ENCODE data around the gene VIT.

The VIT gene

GRCh38 chr2:36858551-36859365 lies 162.3 kb downstream of the VIT start:
- Histone ChIP-seq H3K36me3 (ENCODE audit: control insufficient read depth in 2 of 2, insufficient read depth in 2 of 2, low read length in 2 of 2) (peaks cover 3 to 21% of the 10 kb centered on the region in 2 donors), H3K9ac (ENCODE audit: low read length in 2 of 2) (no peak overlapping the region), H3K27ac (ENCODE audit: low read length) (no peak overlapping the region), H3K27me3 (ENCODE audit: control insufficient read depth in 1 of 2, insufficient read depth in 2 of 2, low read length in 2 of 2) (no peaks in the 10 kb centered on the region), H3K4me3 (ENCODE audit: low read length in 2 of 2) (no peak overlapping the region), H3K9me3 (ENCODE audit: control insufficient read depth in 2 of 2, low read length in 2 of 2) (no peaks in the 10 kb centered on the region), H3K4me1 (ENCODE audit: control insufficient read depth, insufficient read depth, low read length) (no peaks in the 10 kb centered on the region)

GRCh38 chr2:36859366-36859792 lies 162.9 kb downstream of the VIT start:
- no peaks in the 10 kb centered on the region for H3K27me3 ChIP-seq (ENCODE audit: control insufficient read depth in 1 of 2, insufficient read depth in 2 of 2, low read length in 2 of 2)
- H3K4me3 ChIP-seq (ENCODE audit: low read length in 2 of 2): no peak overlapping the region
- H3K4me1 ChIP-seq (ENCODE audit: control insufficient read depth, insufficient read depth, low read length): no peaks in the 10 kb centered on the region
- H3K9ac ChIP-seq (ENCODE audit: low read length in 2 of 2): no peak overlapping the region
- H3K36me3 ChIP-seq (ENCODE audit: control insufficient read depth in 2 of 2, insufficient read depth in 2 of 2, low read length in 2 of 2): peaks cover 3 to 21% of the 10 kb centered on the region in 2 donors
- H3K27ac ChIP-seq (ENCODE audit: low read length): no peak overlapping the region
- no peaks in the 10 kb centered on the region for H3K9me3 ChIP-seq (ENCODE audit: control insufficient read depth in 2 of 2, low read length in 2 of 2)

GRCh38 chr2:36861896-36862295 lies 165.4 kb downstream of the VIT start:
- peaks cover 3 to 16% of the 10 kb centered on the region in 2 donors for H3K36me3 ChIP-seq (ENCODE audit: control insufficient read depth in 2 of 2, insufficient read depth in 2 of 2, low read length in 2 of 2)

More at GRCh38 chr2:36861896-36862295, 165.4 kb downstream of the VIT start:
- H3K9ac ChIP-seq (ENCODE audit: low read length in 2 of 2): no peak overlapping the region
- no peak overlapping the region for H3K27ac ChIP-seq (ENCODE audit: low read length)
- H3K27me3 ChIP-seq (ENCODE audit: control insufficient read depth in 1 of 2, insufficient read depth in 2 of 2, low read length in 2 of 2): no peaks in the 10 kb centered on the region
- H3K9me3 ChIP-seq (ENCODE audit: control insufficient read depth in 2 of 2, low read length in 2 of 2): no peaks in the 10 kb centered on the region
- no peaks in the 10 kb centered on the region for H3K4me1 ChIP-seq (ENCODE audit: control insufficient read depth, insufficient read depth, low read length)
- H3K4me3 ChIP-seq (ENCODE audit: low read length in 2 of 2): no peak overlapping the region

Data from stomach smooth muscle (tissue), 2 donors.